HepG2 (cell line): ENCODE data around the gene ERBB4.

Experiments used
- CBX2 ChIP-seq, 2 experiments: fragments of 200-600 bp in 1 of 2; sonication (generic); formaldehyde crosslinking in 1 of 2; IDR thresholded peaks; 2 replicates each; pipeline versions ENCODE4 v1.7.0 to v1.8.1; 2018 to 2022; ENCODE audit warnings: low read depth in 2 of 2, low read length in 1 of 2, mild to moderate bottlenecking in 1 of 2, missing genetic modification reagents in 1 of 2
- CTCF ChIP-seq: sonication (generic); formaldehyde crosslinking; IDR thresholded peaks from 2 replicates; pipeline ENCODE4 v1.5.0; 2020; ENCODE audit warnings: mild to moderate bottlenecking, missing genetic modification reagents, moderate library complexity
- DBP ChIP-seq: sonication (generic); formaldehyde crosslinking; IDR thresholded peaks from 2 replicates; pipeline ENCODE4 v1.4.0; 2020; ENCODE audit warnings: missing genetic modification reagents; ENCODE audit errors: not compliant biosample characterization
- MXD1 ChIP-seq: sonication (generic); formaldehyde crosslinking; IDR thresholded peaks from 2 replicates; pipeline ENCODE4 v1.4.0; 2020; ENCODE audit warnings: mild to moderate bottlenecking, missing genetic modification reagents
- POLR2A ChIP-seq, 2 experiments: IDR thresholded peaks; 2 replicates each; pipeline ENCODE4 v1.6.1; 2011; ENCODE audit warnings: low read depth in 2 of 2, low read length in 2 of 2, mild to moderate bottlenecking in 1 of 2, moderate library complexity in 1 of 2; ENCODE audit not compliant: insufficient read depth in 1 of 2
- SRSF1 ChIP-seq: fragments of 200-400 bp; formaldehyde crosslinking; optimal IDR thresholded peaks from 2 replicates; pipeline ENCODE3; 2017; ENCODE audit warnings: mild to moderate bottlenecking, low read depth, low read length, moderate library complexity
- ZFP36 ChIP-seq: fragments of 150-350 bp; IDR thresholded peaks from 2 replicates; pipeline ENCODE4 v1.6.1; 2018; ENCODE audit warnings: borderline replicate concordance, low read length, low read depth; ENCODE audit not compliant: partially characterized antibody
- ZFP91 ChIP-seq: sonication (generic); formaldehyde crosslinking; IDR thresholded peaks from 2 replicates; pipeline ENCODE4 v1.9.0; 2022; ENCODE audit warnings: missing genetic modification reagents, mild to moderate bottlenecking, borderline replicate concordance
- ZNF577 ChIP-seq: sonication (generic); formaldehyde crosslinking; IDR thresholded peaks from 2 replicates; pipeline ENCODE4 v1.4.0; 2020; ENCODE audit warnings: mild to moderate bottlenecking, low read depth, missing genetic modification reagents, borderline replicate concordance
- ZNF776 ChIP-seq: sonication (generic); formaldehyde crosslinking; IDR thresholded peaks from 2 replicates; pipeline ENCODE4 v1.4.0; 2020; ENCODE audit warnings: mild to moderate bottlenecking, missing genetic modification reagents
- ZNF883 ChIP-seq: sonication (generic); formaldehyde crosslinking; IDR thresholded peaks from 2 replicates; pipeline ENCODE4 v1.5.1; 2020; ENCODE audit warnings: mild to moderate bottlenecking, missing genetic modification reagents; ENCODE audit errors: not compliant biosample characterization

- TF ChIP-seq CBX2 (IDR thresholded peaks at IDR 0.05; ENCODE audit: low read depth, low read length) (no peak), CBX2 (CRISPR knock-in tag; IDR thresholded peaks at IDR 0.05; ENCODE audit: low read depth) (no peak), SRSF1 (no peak), ZFP36 (no peak), ZNF776 (CRISPR knock-in tag) (no peak), CTCF (CRISPR knock-in tag) (no peak), POLR2A (IDR thresholded peaks at IDR 0.05; ENCODE audit: insufficient read depth in 1 of 2, low read depth in 2 of 2, low read length in 2 of 2) (no peak), ZNF577 (no peak), ZFP91 (no peak), DBP (CRISPR knock-in tag) (no peak), ZNF883 (CRISPR knock-in tag) (no peak), MXD1 (no peak)
These were observed 223.9 kb downstream of the ERBB4 start for GRCh38 chr2:212314680-212315079.
